Smooth muscle cell (in vitro differentiated cells): Measurements from ENCODE around the gene LRRC23. TPM values are rescaled to one million over a fixed set of nuclear protein-coding genes. Genes with fewer than 3 reads are reported as not detected.

ENCODE experiments used
- DNase-seq: peaks from one replicate; lab custom pipeline; 2025; ENCODE audit not compliant: unreplicated experiment; lab: John Stamatoyannopoulos, UW
- H2AFZ ChIP-seq: fragments of 200-600 bp; sonication (generic); 2 replicates; pipeline ENCODE4 v1.6.0; 2016; ENCODE audit warnings: antibody characterized with exemption, low read depth, mild to moderate bottlenecking
- H3F3A ChIP-seq: fragments of 200-600 bp; sonication (generic); 2 replicates; pipeline ENCODE4 v1.6.0; 2017; ENCODE audit warnings: antibody characterized with exemption, low read depth
- H3K27ac ChIP-seq: fragments of 200-600 bp; sonication (generic); 2 replicates; pipeline ENCODE4 v1.5.1; 2016; ENCODE audit warnings: low read depth, mild to moderate bottlenecking
- H3K27me3 ChIP-seq: fragments of 200-600 bp; sonication (generic); 2 replicates; pipeline ENCODE4 v1.6.1; 2016; ENCODE audit warnings: low read depth, mild to moderate bottlenecking
- H3K36me3 ChIP-seq: fragments of 200-600 bp; sonication (generic); 2 replicates; pipeline ENCODE4 v1.5.1; 2016; ENCODE audit warnings: low read depth
- H3K4me1 ChIP-seq: fragments of 200-600 bp; sonication (generic); 2 replicates; pipeline ENCODE4 v1.5.1; 2016; ENCODE audit warnings: low read depth
- H3K4me2 ChIP-seq: fragments of 200-600 bp; sonication (generic); 2 replicates; pipeline ENCODE4 v1.6.0; 2016; ENCODE audit warnings: mild to moderate bottlenecking
- H3K4me3 ChIP-seq: fragments of 200-600 bp; sonication (generic); 2 replicates; pipeline ENCODE4 v1.5.1; 2016; ENCODE audit warnings: mild to moderate bottlenecking
- H3K79me2 ChIP-seq: fragments of 200-600 bp; sonication (generic); 2 replicates; pipeline ENCODE4 v1.6.0; 2016; ENCODE audit warnings: low read depth, mild to moderate bottlenecking
- H3K9ac ChIP-seq: fragments of 200-600 bp; sonication (generic); 2 replicates; pipeline ENCODE4 v1.6.0; 2016; ENCODE audit warnings: low read depth
- H3K9me3 ChIP-seq: fragments of 200-600 bp; sonication (generic); replicated peaks from 2 replicates; pipeline ENCODE4 v1.5.1; 2016; ENCODE audit warnings: low read depth
- H4K20me1 ChIP-seq: fragments of 200-600 bp; sonication (generic); 2 replicates; pipeline ENCODE4 v1.6.0; 2016; ENCODE audit warnings: low read depth
- CTCF ChIP-seq: fragments of 200-600 bp; sonication (generic); IDR thresholded peaks from 2 replicates; pipeline ENCODE4 v1.5.1; 2017; ENCODE audit warnings: borderline replicate concordance, mild to moderate bottlenecking, antibody characterized with exemption; ENCODE audit not compliant: insufficient read depth, poor library complexity, severe bottlenecking
- WGBS: methylation state at CpG from one replicate; pipeline ENCODE4 v1.1.7; 2016; ENCODE audit warnings: low lambda C conversion rate; 5-methylcytosine and 5-hydroxymethylcytosine counted together
- polyA plus RNA-seq: library from polyadenylated mRNA; unstranded; fragments of >200 nt; fragmentation: Nextera tagmentation; extraction: Ambion mirVana; gene quantifications from 2 replicates; pipeline ENCODE4 v1.2.1, GENCODE V29; 2016
- total RNA-seq: library from RNA; depleted of rRNA; stranded (reverse); fragments of >200 nt; gene quantifications from 2 replicates; pipeline ENCODE4 v1.2.3, GENCODE V29; 2014

LRRC23 gene
- total and polyA plus RNA-seq, 2 experiments from 2014 or later = 14.2 to 19.5 TPM

GRCh38 chr12:6941267-6941666, 36.6 kb downstream of the LRRC23 start:
- DNase-seq = no peak
- Histone ChIP-seq H3K27me3 (no peaks in the 10 kb centered on the region), H4K20me1 (peaks cover 6% of the 10 kb centered on the region), H3K4me3 (no peak overlapping the region), H3K36me3 (no peaks in the 10 kb centered on the region), H3K9me3 (no peaks in the 10 kb centered on the region), H3K27ac (peak overlapping the region; percentile 6), H3K79me2 (no peaks in the 10 kb centered on the region), H2AFZ (no peak overlapping the region), H3K4me2 (no peak overlapping the region), H3K4me1 (peaks cover 21% of the 10 kb centered on the region), H3F3A (peaks cover 21% of the 10 kb centered on the region), H3K9ac (no peak overlapping the region)
- no peak for TF ChIP-seq CTCF
- 94% methylated on average over 12 of the region's 12 CpGs for WGBS

- Histone ChIP-seq H2AFZ (no peak overlapping the region), H3K9me3 (no peaks in the 10 kb centered on the region), H3K36me3 (no peaks in the 10 kb centered on the region), H3K79me2 (no peaks in the 10 kb centered on the region), H3K9ac (no peak overlapping the region), H3K4me3 (no peak overlapping the region), H3K27me3 (no peaks in the 10 kb centered on the region), H3K4me2 (no peak overlapping the region), H3F3A (peaks cover 18% of the 10 kb centered on the region), H3K27ac (peak overlapping the region; percentile 98), H4K20me1 (peaks cover 6% of the 10 kb centered on the region), H3K4me1 (peaks cover 21% of the 10 kb centered on the region)
- DNase-seq = no peak
- TF ChIP-seq CTCF = no peak
- WGBS = 97% methylated on average over 6 of the region's 12 CpGs
Measured at GRCh38 chr12:6941782-6942181, 37.2 kb downstream of the LRRC23 start.

GRCh38 chr12:6942331-6942665, 37.7 kb downstream of the LRRC23 start:
- peaks cover 16% of the 10 kb centered on the region for H3F3A ChIP-seq
- peaks cover 18% of the 10 kb centered on the region for H3K4me1 ChIP-seq
- H3K27me3 ChIP-seq = no peaks in the 10 kb centered on the region
- H3K36me3 ChIP-seq = no peaks in the 10 kb centered on the region
- H4K20me1 ChIP-seq = peaks cover 6% of the 10 kb centered on the region
- H3K4me3 ChIP-seq = no peak overlapping the region
- no peak overlapping the region for H3K9ac ChIP-seq
- H3K27ac ChIP-seq = peak overlapping the region; percentile 98
- H3K79me2 ChIP-seq = no peaks in the 10 kb centered on the region
- H2AFZ ChIP-seq = no peak overlapping the region
- no peaks in the 10 kb centered on the region for H3K9me3 ChIP-seq
- no peak for DNase-seq
- no peak overlapping the region for H3K4me2 ChIP-seq
- 94% methylated on average over 11 of the region's 11 CpGs for WGBS
- TF ChIP-seq CTCF = no peak

- H3K27me3 ChIP-seq = no peaks in the 10 kb centered on the region
- H2AFZ ChIP-seq = no peak overlapping the region
- peak overlapping the region; percentile 92 for H3K9ac ChIP-seq
- TF ChIP-seq CTCF = no peak
- H3K4me2 ChIP-seq = peak overlapping the region; percentile 87
- peak overlapping the region; percentile 60 for H3K4me3 ChIP-seq
- under 1% methylated on average over 13 of the region's 13 CpGs for WGBS
- H3F3A ChIP-seq = peaks cover 16% of the 10 kb centered on the region
- H3K9me3 ChIP-seq = no peaks in the 10 kb centered on the region
- no peak for DNase-seq
- H3K27ac ChIP-seq = peak overlapping the region; percentile 98
- H3K79me2 ChIP-seq = no peaks in the 10 kb centered on the region
- peaks cover 6% of the 10 kb centered on the region for H4K20me1 ChIP-seq
- H3K4me1 ChIP-seq = peaks cover 12% of the 10 kb centered on the region
- H3K36me3 ChIP-seq = no peaks in the 10 kb centered on the region
Measured at GRCh38 chr12:6943389-6943721, 38.7 kb downstream of the LRRC23 start.
